CD4-positive, alpha-beta memory T cell (primary cell): ENCODE measurements around the gene SPATA46. TPM values are rescaled to one million over a fixed set of nuclear protein-coding genes. Genes with fewer than 3 reads are reported as not detected.
"Not testable (repeated sequence)": the region's sequence is repeated elsewhere in the genome, so short reads cannot be mapped to it uniquely, and the experiment has no call there.

Source experiments
- CTCF ChIA-PET: fragments of 350-600 bp; sonication (Branson Sonifier 250); formaldehyde crosslinking; loops from one replicate; lab custom pipeline; 2021; ENCODE audit warnings: inconsistent platforms; ENCODE audit not compliant: partially characterized antibody; lab: Charles Lee
- POLR2A ChIA-PET: fragments of 350-600 bp; sonication (Branson Sonifier 250); formaldehyde crosslinking; loops from one replicate; lab custom pipeline; 2021; ENCODE audit not compliant: partially characterized antibody; lab: Charles Lee
- DNase-seq, 5 donors: peaks; one replicate each; pipeline versions ENCODE4 v3.0.0 to v3.0.0-alpha.2; 2020 to 2022; ENCODE audit warnings: mixed read lengths in 1 of 5
- H3K27ac ChIP-seq: one replicate; pipeline ENCODE4 v1.7.0; 2013; ENCODE audit warnings: low read depth, low read length
- H3K27me3 ChIP-seq: 2 replicates; pipeline ENCODE4 v1.7.0; 2013; ENCODE audit warnings: mild to moderate bottlenecking, low read length, moderate library complexity; ENCODE audit not compliant: insufficient read depth
- H3K36me3 ChIP-seq: 2 replicates; pipeline ENCODE4 v1.7.0; 2013; ENCODE audit warnings: mild to moderate bottlenecking, low read length, moderate library complexity; ENCODE audit not compliant: insufficient read depth
- H3K4me1 ChIP-seq: 2 replicates; pipeline ENCODE4 v1.7.0; 2013; ENCODE audit warnings: mild to moderate bottlenecking, low read length, moderate library complexity; ENCODE audit not compliant: insufficient read depth
- H3K4me3 ChIP-seq, 2 donors: one replicate each; pipeline ENCODE4 v1.7.0; 2013; ENCODE audit warnings: low read length in 2 of 2, mild to moderate bottlenecking in 1 of 2
- H3K9me3 ChIP-seq, 2 donors: one replicate each; pipeline ENCODE4 v1.7.0; 2013; ENCODE audit warnings: low read length in 2 of 2, control low read depth in 1 of 2; ENCODE audit not compliant: control insufficient read depth in 1 of 2
- H3K27ac Mint-ChIP-seq, 7 donors: one replicate each; pipeline ENCODE4 v1.8.0; 2020 to 2021; ENCODE audit warnings: mixed read lengths in 7 of 7, mild to moderate bottlenecking in 6 of 7, inconsistent platforms in 3 of 7, moderate library complexity in 3 of 7
- H3K27me3 Mint-ChIP-seq, 2 donors: one replicate each; pipeline ENCODE4 v1.8.0; 2020 to 2021; ENCODE audit warnings: mixed read lengths in 2 of 2
- H3K36me3 Mint-ChIP-seq, 2 donors: one replicate each; pipeline ENCODE4 v1.8.0; 2020 to 2021; ENCODE audit warnings: mixed read lengths in 2 of 2, inconsistent platforms in 1 of 2, mild to moderate bottlenecking in 1 of 2
- H3K4me1 Mint-ChIP-seq, 4 donors: one replicate each; pipeline ENCODE4 v1.8.0; 2020 to 2021; ENCODE audit warnings: mixed read lengths in 4 of 4, mild to moderate bottlenecking in 1 of 4
- H3K4me3 Mint-ChIP-seq, 8 donors: one replicate each; pipeline ENCODE4 v1.8.0; 2020 to 2021; ENCODE audit warnings: mixed read lengths in 8 of 8, mild to moderate bottlenecking in 7 of 8, moderate library complexity in 6 of 8, inconsistent platforms in 3 of 8
- H3K9me3 Mint-ChIP-seq, 8 donors: one replicate each; pipeline ENCODE4 v1.8.0; 2020 to 2021; ENCODE audit warnings: mixed read lengths in 8 of 8, mild to moderate bottlenecking in 5 of 8, inconsistent platforms in 3 of 8, moderate library complexity in 1 of 8
- intact Hi-C: fragments of 100-400 bp; cut with micrococcal nuclease; formaldehyde crosslinking; loops from one replicate; pipeline ENCODE4 v1.15.1; 2023
- polyA plus RNA-seq, 2 donors: library from polyadenylated mRNA; unstranded; fragments of 300-500 nt; fragmentation: Illumina TruSeq; gene quantifications; one replicate each; pipeline ENCODE4 v1.2.3, GENCODE V29; 2021
- total RNA-seq, 2 experiments: library from RNA; stranded (reverse); gene quantifications; one replicate each; pipeline ENCODE4 v1.2.3, GENCODE V29; 2021

SPATA46 gene
- total RNA-seq, result not detected
- polyA plus RNA-seq, result not detected

- H3K4me1 ChIP-seq, result no peaks in the 10 kb centered on the region
- H3K27me3 ChIP-seq, result no peaks in the 10 kb centered on the region
- H3K27ac ChIP-seq, result no peak within 1 kb of the TSS
- no peak within 1 kb of the TSS for H3K27ac Mint-ChIP-seq
- no peaks in the 10 kb centered on the region for H3K36me3 Mint-ChIP-seq
- H3K4me1 Mint-ChIP-seq, result no peaks in the 10 kb centered on the region
- no peaks in the 10 kb centered on the region for H3K9me3 ChIP-seq
- H3K4me3 Mint-ChIP-seq, result no peak within 1 kb of the TSS
- DNase-seq, result no peak
- intact Hi-C loops, result no loop called here
- H3K36me3 ChIP-seq, result no peaks in the 10 kb centered on the region
- no peak within 1 kb of the TSS for H3K4me3 ChIP-seq
- ChIA-PET POLR2A (no interaction called here), CTCF (interaction anchor here (1.6 kb wide), 1 partner anchor 11 kb away, joined by 3 read pairs; no protein-coding TSS in a partner anchor)
- no peaks in the 10 kb centered on the region for H3K27me3 Mint-ChIP-seq
- H3K9me3 Mint-ChIP-seq, result no peaks in the 10 kb centered on the region
Observed at GRCh38 chr1:162376691-162377090, at the start of gene SPATA46. TSS of gene SPATA46 (minus strand) at chr1:162376854. CDS start at chr1:162376790, 64 bp downstream.

- DNase-seq, result no peak
- H3K9me3 ChIP-seq, result no peaks in the 10 kb centered on the region
- ChIA-PET POLR2A (no interaction called here), CTCF (no interaction called here)
- H3K27ac Mint-ChIP-seq, result no peak overlapping the region
- no peak overlapping the region for H3K4me3 ChIP-seq
- no peak overlapping the region for H3K27ac ChIP-seq
- H3K36me3 ChIP-seq, result no peaks in the 10 kb centered on the region
- H3K27me3 Mint-ChIP-seq, result peaks cover 6 to 35% of the 10 kb centered on the region in 2 donors
- H3K36me3 Mint-ChIP-seq, result no peaks in the 10 kb centered on the region
- H3K4me3 Mint-ChIP-seq, result no peak overlapping the region
- H3K27me3 ChIP-seq, result no peaks in the 10 kb centered on the region
- H3K9me3 Mint-ChIP-seq, result no peaks in the 10 kb centered on the region
- intact Hi-C loops, result no loop called here
- no peaks in the 10 kb centered on the region for H3K4me1 ChIP-seq
- H3K4me1 Mint-ChIP-seq, result no peaks in the 10 kb centered on the region
Observed at GRCh38 chr1:162422662-162423375, 46.2 kb upstream of the SPATA46 start.

GRCh38 chr1:162421258-162422164 is 44.9 kb upstream of the SPATA46 start:
- H3K27me3 Mint-ChIP-seq, result peaks cover 6 to 41% of the 10 kb centered on the region in 2 donors
- no peaks in the 10 kb centered on the region for H3K36me3 Mint-ChIP-seq
- H3K4me3 Mint-ChIP-seq, result no peak overlapping the region
- no peak overlapping the region for H3K27ac Mint-ChIP-seq
- Histone ChIP-seq H3K27me3 (no peaks in the 10 kb centered on the region), H3K27ac (no peak overlapping the region), H3K4me3 (no peak overlapping the region), H3K9me3 (no peaks in the 10 kb centered on the region), H3K36me3 (no peaks in the 10 kb centered on the region), H3K4me1 (no peaks in the 10 kb centered on the region)
- H3K9me3 Mint-ChIP-seq, result no peaks in the 10 kb centered on the region
- intact Hi-C loops, result no loop called here
- no peak for DNase-seq
- H3K4me1 Mint-ChIP-seq, result no peaks in the 10 kb centered on the region
- ChIA-PET POLR2A (no interaction called here), CTCF (no interaction called here)

- Histone ChIP-seq H3K4me1 (no peaks in the 10 kb centered on the region), H3K9me3 (no peaks in the 10 kb centered on the region), H3K36me3 (no peaks in the 10 kb centered on the region), H3K27me3 (no peaks in the 10 kb centered on the region), H3K27ac (no peak overlapping the region), H3K4me3 (no peak overlapping the region)
- no peak for DNase-seq
- Mint-ChIP-seq H3K27ac (no peak overlapping the region), H3K36me3 (no peaks in the 10 kb centered on the region), H3K9me3 (peaks cover 0 to 2% (median 0%) of the 10 kb centered on the region in 8 donors), H3K4me1 (no peaks in the 10 kb centered on the region), H3K4me3 (no peak overlapping the region), H3K27me3 (peaks cover 11 to 39% of the 10 kb centered on the region in 2 donors)
- CTCF ChIA-PET, result interaction anchor here (1.5 kb wide), 1 partner anchor 8 kb away, joined by 3 read pairs; the partner anchor contains the start of gene SH2D1B
- POLR2A ChIA-PET, result no interaction called here
- intact Hi-C loops, result no loop called here
Observed at GRCh38 chr1:162420120-162420519, 43.5 kb upstream of the SPATA46 start.

- H3K27ac Mint-ChIP-seq, DNase-seq, POLR2A ChIA-PET, H3K4me3 ChIP-seq, H3K4me3 Mint-ChIP-seq, H3K4me1 ChIP-seq, H3K9me3 Mint-ChIP-seq, H3K36me3 Mint-ChIP-seq, H3K27me3 ChIP-seq, H3K36me3 ChIP-seq, H3K4me1 Mint-ChIP-seq, intact Hi-C loops, H3K27ac ChIP-seq, H3K9me3 ChIP-seq: not testable (repeated sequence)
- peaks cover 11 to 39% of the 10 kb centered on the region in 2 donors for H3K27me3 Mint-ChIP-seq
- CTCF ChIA-PET, result interaction anchor here (1.5 kb wide), 1 partner anchor 7 kb away, joined by 3 read pairs; the partner anchor contains the start of gene SH2D1B
Observed at GRCh38 chr1:162419450-162419931, 42.8 kb upstream of the SPATA46 start.

- intact Hi-C loops, H3K4me1 ChIP-seq, H3K4me3 Mint-ChIP-seq, H3K36me3 Mint-ChIP-seq, H3K4me1 Mint-ChIP-seq, H3K27ac Mint-ChIP-seq, H3K9me3 Mint-ChIP-seq, H3K27ac ChIP-seq, H3K9me3 ChIP-seq, H3K27me3 ChIP-seq, POLR2A ChIA-PET, DNase-seq, H3K4me3 ChIP-seq, H3K36me3 ChIP-seq: not testable (repeated sequence)
- CTCF ChIA-PET, result interaction anchor here (2.2 kb wide), 1 partner anchor 11 kb away, joined by 5 read pairs; no protein-coding TSS in a partner anchor
- H3K27me3 Mint-ChIP-seq, result peaks cover 7 to 37% of the 10 kb centered on the region in 2 donors
Observed at GRCh38 chr1:162418584-162418983, 41.9 kb upstream of the SPATA46 start.

- Histone ChIP-seq H3K4me1 (no peaks in the 10 kb centered on the region), H3K27me3 (no peaks in the 10 kb centered on the region), H3K27ac (no peak overlapping the region), H3K4me3 (no peak overlapping the region), H3K36me3 (no peaks in the 10 kb centered on the region), H3K9me3 (no peaks in the 10 kb centered on the region)
- peaks cover 0 to 2% (median 0%) of the 10 kb centered on the region in 8 donors for H3K9me3 Mint-ChIP-seq
- H3K4me1 Mint-ChIP-seq, result no peaks in the 10 kb centered on the region
- intact Hi-C loops, result no loop called here
- no peak overlapping the region for H3K4me3 Mint-ChIP-seq
- DNase-seq, result no peak
- ChIA-PET POLR2A (no interaction called here), CTCF (interaction anchor here (2.2 kb wide), 1 partner anchor 11 kb away, joined by 5 read pairs; no protein-coding TSS in a partner anchor)
- peaks cover 9 to 35% of the 10 kb centered on the region in 2 donors for H3K27me3 Mint-ChIP-seq
- H3K27ac Mint-ChIP-seq, result no peak overlapping the region
- no peaks in the 10 kb centered on the region for H3K36me3 Mint-ChIP-seq
Observed at GRCh38 chr1:162417650-162418049, 41.0 kb upstream of the SPATA46 start.
